T47D (cell line): Measurements from ENCODE around the gene PCDH17.

ENCODE experiments used
- DNase-seq, 2 experiments: peaks; one replicate each; pipeline versions ENCODE4 v3.0.0 to v3.0.0-alpha.2; 2011 to 2012; ENCODE audit warnings: low read depth in 1 of 2, low spot score in 1 of 2
- JUND ChIP-seq: IDR thresholded peaks from 2 replicates; pipeline ENCODE4 v1.6.1; 2012; ENCODE audit warnings: low read depth
- in situ Hi-C: cut with HindIII; loops from 2 replicates; pipeline ENCODE4 v1.10.0; 2016; ENCODE audit warnings: low sequenced_read_pairs, low pct_unique_long_range_greater_than_20kb

Gene PCDH17

DNA sequence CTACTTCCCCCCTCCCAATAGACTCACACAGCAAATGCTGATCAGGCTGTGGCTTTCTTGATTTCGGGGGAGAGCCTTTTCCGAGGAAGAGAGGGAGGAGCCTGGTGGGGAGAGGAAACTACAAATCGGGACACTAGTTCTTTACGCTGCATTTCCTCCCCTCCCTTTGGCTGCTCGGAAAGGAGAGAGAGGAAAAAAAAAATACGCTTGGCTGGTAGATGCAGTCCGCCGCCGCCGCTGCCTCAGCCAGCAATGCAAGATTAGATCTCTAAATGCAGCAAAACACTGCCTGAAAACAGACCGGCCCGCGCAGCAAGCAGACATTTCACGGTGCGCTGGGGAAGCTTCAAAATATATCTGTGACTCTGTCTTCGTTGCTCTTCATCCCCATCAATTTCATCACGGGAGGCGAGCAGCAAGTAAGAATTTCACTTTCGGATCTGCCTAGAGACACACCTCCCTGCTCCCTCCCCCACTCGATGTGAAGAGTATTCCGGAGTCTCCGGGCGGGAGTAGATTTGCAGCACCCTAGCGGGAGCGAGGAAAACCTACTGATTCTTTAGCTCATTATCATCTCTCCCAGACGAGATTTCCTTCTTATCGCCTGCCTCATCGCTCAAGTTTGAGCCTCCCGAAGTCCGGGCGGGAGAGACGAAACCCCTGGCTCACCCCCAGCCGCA, at the start of gene PCDH17:
Gene PCDH17 (plus strand): TSS at position 149 of the 680 bp plus-strand sequence. CDS start 803 bp downstream, outside the sequence.
- no peak for TF ChIP-seq JUND
- in situ Hi-C loops, result no loop called here
- peak; percentile 42 to 51 for DNase-seq

DNA sequence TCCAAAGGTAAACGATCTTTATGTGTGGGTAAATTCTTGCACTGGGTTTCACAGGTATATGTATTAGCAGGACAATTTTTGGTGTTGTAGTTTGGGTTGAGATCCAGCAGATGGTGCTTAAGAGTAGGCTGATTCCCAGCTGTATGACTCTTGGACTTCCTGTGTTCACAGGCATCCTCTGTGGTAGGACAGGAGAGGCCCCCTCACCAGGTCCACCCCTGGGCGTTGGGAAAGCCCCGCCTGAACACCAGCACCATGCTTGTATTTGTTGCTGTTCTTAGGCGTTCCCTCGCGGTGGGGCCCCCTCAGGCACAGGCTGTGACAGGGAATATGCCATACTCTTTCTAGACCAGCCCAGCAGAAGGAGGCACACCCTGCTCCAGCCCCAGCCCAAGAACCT, 49.5 kb upstream of the PCDH17 start:
- no peak for TF ChIP-seq JUND
- in situ Hi-C loops, result no loop called here
- peak; percentile 2 to 40 for DNase-seq

DNA sequence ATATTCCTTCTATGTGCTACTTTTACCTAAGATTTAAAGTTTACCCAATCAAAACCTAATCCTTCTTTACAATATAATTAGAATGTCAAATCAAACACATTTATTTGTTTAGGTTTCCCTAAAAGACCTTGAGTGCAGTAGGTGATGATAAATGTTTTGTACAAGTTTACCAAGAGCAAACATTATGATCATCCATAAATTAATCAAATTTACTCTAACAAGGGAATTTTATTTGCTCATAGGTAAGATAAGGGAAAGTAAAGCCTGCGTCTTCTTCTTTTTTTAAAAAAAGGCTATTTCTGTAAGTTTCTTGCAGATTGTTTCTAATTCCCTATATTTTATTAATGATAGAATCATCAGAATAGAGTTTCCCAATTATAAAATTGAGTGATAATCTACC, 48.0 kb upstream of the PCDH17 start:
- in situ Hi-C loops, result no loop called here
- DNase-seq, result no peak
- no peak for TF ChIP-seq JUND

DNA sequence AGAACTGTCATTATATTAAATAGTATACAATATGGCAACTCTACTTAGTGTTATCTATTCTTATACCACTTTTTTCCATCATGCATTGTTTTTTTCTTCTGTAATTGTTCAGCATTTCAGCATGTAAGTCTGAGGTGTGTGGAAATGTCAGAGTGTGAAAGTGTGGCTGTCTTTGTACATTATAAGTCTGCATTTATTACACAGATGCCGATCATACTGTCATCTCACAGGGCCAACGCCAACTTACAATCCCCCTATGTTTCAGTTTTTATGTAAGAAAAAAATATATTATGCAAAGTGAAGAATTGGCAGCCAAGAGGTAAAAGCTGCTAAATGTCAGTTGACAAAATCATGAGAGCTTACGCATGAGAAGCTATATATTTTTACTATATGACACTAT, 42.9 kb upstream of the PCDH17 start:
- in situ Hi-C loops, result no loop called here
- no peak for TF ChIP-seq JUND
- no peak for DNase-seq

- TF ChIP-seq JUND, result no peak
- in situ Hi-C loops, result no loop called here
- DNase-seq, result no peak
These were observed 35.8 kb upstream of the PCDH17 start for GRCh38 chr13:57595775-57596174.

DNA sequence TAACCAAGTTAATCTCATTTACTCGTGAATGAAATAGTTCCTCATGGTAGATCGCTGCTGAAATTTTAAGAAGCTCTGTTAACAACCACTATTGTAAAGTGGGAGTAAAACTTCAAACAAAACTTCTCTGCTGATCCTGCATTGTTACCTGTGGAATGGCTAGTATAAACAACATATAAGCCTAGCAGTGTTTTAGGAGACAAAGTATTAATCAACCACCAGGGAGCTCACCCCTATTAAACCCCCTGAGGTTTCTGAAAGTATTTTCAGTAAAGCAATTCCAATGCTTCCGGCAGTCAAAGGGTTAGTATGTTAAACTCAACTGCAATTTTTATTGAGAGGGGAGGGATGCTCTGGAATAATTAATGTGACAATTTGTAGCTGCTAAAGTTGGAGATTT, 30.0 kb upstream of the PCDH17 start:
- in situ Hi-C loops, result no loop called here
- no peak for TF ChIP-seq JUND
- DNase-seq, result no peak

DNA sequence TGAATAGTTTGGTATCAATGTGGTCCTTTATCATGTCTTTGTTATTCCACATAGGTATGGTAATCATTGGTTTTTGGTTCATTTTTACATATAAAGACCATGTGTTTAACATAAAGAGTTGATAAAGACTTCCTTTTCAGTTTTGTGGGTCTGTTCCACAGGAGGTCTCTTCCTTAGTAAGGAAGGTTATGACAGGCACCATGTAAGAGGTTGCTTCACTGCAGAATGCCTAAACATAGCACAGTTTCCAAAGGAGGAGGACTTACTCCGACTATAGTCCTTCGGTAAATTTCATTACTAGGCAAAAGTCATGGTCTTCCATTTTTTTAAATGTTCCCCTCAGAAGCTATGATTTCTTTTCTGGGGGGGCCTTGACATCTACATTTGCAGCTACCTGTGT, 27.1 kb upstream of the PCDH17 start:
- DNase-seq, result no peak
- no peak for TF ChIP-seq JUND
- in situ Hi-C loops, result no loop called here

DNA sequence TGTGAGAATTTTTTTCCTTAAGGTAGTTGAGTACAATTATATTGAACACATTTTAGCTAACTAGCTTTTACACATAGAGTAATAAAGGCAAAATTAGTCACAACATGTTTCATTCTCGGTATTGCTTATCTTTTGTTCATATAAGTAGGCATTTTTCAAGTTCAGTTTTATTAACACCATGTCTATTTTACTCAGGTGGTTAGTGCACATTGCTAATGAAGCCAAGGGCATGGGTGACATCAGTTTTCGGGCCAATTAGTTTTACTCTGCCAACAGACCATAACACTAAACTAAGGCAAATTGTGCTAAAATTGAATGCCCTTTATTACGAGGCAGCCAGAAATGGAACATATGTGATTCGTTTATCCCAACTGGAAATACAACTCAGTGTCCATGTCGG, 19.6 kb upstream of the PCDH17 start:
- DNase-seq, result no peak
- in situ Hi-C loops, result no loop called here
- TF ChIP-seq JUND, result no peak

DNA sequence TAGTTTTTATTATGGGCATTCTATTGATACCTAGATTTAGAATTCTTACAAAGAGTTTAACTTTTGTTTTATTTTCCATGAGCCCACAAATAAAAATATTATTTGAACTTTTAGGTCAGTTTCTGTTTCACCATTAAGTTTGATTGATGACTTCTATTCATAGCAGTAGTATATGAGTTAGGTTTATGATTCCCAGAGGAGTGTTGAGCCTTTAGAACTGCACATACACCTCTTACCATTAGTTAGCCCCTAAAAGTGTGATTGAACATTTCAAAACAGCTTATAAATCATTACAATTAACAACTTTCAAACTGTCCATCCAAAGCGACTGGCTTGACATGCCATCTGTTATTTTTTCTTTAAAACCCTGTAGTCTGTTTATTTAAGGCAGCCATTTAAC, 19.0 kb upstream of the PCDH17 start:
- no peak for TF ChIP-seq JUND
- DNase-seq, result no peak
- in situ Hi-C loops, result no loop called here

- peak; percentile 18 to 83 for DNase-seq
- in situ Hi-C loops, result no loop called here
- TF ChIP-seq JUND, result no peak
These were observed 6.7 kb upstream of the PCDH17 start for GRCh38 chr13:57624565-57625435.

DNA sequence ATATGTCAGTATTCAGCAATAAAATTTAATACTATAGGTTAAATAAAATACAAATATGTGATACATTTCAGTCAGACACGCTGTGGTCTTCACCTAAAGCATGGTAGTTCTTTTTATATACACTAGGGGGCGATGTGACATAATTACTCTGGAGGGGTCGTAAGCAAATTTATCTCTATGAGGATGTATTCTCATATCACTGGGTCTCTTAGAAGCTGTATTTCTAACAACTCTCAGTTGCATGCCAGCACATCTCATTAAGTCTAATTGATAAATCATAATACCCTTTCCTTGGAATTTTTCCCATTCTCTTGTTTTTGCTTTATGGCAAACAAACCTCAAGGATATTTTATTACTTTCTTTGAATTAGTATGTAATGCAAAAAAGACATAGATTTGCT, 3.9 kb upstream of the PCDH17 start:
- in situ Hi-C loops, result no loop called here
- DNase-seq, result peak; percentile 31 to 44
- no peak for TF ChIP-seq JUND

GRCh38 chr13:57629391-57629804, 2.1 kb upstream of the PCDH17 start:
- TF ChIP-seq JUND, result no peak
- in situ Hi-C loops, result no loop called here
- DNase-seq, result no peak

DNA sequence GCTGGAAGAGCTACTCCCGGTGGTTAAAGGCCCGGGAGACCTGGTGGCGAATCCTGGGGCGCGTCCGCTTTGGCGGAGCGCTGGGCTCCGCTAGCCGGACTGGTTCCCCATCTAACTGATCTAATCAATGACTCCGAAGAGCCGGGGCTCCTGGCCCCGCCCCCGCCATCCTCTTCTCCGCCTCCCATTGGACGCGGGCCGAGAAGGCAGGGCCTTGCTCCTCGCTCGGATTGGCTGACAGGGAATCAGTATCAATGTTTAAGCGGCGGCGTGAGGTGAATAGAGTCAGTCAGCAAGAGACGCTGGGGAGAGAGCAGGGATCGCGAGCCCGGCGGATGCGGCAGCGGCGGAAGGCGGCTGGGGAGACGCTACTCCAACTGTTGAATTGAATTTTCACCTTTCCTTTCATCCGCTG, 1.7 kb upstream of the PCDH17 start:
- TF ChIP-seq JUND, result no peak
- DNase-seq, result no peak
- in situ Hi-C loops, result no loop called here
